ENCODE data around the gene CENPN. TPM values are rescaled to one million over a fixed set of nuclear protein-coding genes. Genes with fewer than 3 reads are reported as not detected.

The CENPN gene, protein sequence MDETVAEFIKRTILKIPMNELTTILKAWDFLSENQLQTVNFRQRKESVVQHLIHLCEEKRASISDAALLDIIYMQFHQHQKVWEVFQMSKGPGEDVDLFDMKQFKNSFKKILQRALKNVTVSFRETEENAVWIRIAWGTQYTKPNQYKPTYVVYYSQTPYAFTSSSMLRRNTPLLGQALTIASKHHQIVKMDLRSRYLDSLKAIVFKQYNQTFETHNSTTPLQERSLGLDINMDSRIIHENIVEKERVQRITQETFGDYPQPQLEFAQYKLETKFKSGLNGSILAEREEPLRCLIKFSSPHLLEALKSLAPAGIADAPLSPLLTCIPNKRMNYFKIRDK
- 15.7 and 19.6 TPM in 2 replicates for total RNA-seq

DNA sequence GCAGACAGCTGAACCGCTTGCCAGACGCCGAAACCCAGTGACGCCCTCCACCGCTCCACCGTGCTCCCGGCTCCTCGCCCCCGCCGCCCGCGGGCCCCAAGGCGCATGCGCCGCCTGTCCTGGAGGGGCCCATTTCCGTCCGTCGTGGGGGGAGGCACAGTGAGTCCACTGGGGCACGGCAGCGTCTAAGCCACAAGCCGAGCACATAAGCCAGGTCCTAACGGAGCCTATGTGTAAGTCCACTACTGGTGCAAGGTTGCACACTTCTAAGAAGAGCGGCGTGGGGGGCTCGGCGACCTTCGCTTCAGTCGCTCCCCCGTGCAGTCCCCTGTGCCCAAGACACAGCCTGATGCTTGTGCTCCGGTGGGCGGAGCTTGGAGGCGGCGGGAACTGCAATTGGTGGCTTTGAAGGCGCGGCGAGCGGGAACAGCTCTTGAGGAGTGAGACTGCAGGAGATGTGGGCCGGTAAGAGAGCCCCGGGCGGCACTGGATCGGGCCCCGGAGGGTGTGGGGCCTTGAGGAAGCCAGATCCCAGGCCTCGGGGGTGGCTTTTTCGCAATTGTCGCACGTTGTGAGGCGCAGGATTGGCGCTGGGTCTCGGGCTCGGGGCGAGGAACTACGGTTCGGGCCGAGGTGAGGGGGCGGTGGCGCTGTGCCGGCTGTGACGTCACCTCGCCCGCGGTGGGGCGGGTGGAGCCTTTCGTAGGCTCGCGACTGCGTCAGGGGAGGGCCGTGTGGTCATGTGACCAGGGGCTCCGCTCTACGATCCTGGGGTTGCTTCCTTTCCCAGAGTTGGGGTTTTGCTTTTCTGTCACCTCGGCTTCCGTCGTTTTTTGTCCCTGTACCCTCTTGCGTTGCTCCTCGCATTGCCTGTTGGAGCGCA, at the start of gene CENPN, which contains the start of gene CMC2:
CENPN (plus strand) TSS at position 402 of the 883 bp plus-strand sequence. CDS start 4,726 bp downstream, outside the sequence.
CMC2 (minus strand) TSS at position 73 of the 883 bp plus-strand sequence. CDS start 9,491 bp downstream, outside the sequence.
- DNase-seq (ENCODE audit: extremely low read depth, low read depth, low spot score), result peak; percentile 92

DNA sequence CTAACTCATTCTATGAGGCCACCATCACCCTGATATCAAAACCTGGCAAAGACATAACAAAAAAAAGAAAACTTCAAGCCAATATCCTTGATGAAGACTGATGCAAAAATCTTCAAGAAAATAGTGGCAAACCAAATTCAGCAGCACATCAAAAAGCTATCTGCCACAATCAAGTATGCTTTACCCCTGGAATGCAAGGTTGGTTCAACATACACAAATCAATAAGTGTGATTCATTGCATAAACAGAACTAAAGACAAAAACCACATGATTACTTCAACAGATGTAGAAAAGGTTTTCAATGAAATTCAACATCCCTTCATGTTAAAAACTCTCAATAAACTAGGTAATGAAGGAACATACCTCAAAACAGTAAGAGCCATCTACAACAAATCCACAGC, 48.7 kb upstream of the CENPN start:
- DNase-seq (ENCODE audit: extremely low read depth, low read depth, low spot score), result no peak

DNA sequence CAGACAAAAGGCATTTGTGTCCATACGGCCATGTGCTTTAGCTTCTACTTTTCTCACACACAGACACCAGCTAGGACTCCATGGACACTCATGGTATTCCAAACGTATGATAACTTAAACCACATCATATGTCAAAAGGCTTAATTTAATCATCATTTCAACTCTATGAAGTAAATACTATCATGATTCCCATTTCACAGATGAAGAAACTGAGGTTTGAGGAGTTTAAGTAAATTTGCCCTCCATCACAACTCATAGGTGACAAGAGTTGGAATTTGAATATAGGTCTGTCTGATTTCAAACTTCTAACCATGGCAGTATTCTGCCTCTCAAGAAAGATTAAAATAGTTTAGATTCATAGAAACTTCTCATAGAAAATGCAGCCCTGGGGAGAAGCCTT, 44.1 kb upstream of the CENPN start:
- no peak for DNase-seq (ENCODE audit: extremely low read depth, low read depth, low spot score)

DNA sequence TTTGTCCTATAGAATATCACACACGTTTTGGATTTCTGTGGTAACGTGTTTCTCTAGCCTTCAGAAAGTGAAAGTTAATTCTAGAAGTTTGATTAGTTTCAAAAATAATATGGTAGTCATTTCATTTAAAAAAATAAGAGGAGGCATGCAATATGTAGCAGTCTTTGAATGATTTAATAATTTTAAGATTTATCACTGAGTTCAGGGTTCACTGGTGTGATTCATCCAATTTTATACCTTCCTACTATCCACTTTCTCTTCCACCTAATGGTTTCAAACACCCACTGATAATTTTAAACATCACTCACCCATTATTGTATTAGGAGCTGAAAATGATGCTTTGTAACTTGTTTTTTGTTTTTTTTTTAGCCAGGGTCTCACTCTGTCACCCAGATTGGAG, 42.7 kb upstream of the CENPN start:
- no peak for DNase-seq (ENCODE audit: extremely low read depth, low read depth, low spot score)

DNA sequence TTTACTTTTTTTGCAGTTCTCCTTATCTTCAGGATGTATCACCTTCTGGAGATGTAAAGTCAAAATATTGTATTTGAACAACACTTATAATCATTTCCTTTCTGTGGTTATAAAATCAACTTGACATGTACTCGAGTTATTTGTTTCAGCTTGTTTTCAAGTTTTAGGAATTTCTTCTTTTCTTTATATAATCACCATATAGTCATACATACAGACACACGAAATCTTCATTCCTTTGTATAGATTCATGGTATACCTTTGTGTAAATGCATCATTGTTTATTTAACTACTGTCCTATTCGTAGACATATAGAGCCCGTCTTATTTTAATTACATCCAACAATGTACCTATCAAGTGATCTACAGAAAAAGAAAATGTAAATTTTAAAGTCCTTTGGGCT, 40.4 kb upstream of the CENPN start:
- DNase-seq (ENCODE audit: extremely low read depth, low read depth, low spot score), result no peak

DNA sequence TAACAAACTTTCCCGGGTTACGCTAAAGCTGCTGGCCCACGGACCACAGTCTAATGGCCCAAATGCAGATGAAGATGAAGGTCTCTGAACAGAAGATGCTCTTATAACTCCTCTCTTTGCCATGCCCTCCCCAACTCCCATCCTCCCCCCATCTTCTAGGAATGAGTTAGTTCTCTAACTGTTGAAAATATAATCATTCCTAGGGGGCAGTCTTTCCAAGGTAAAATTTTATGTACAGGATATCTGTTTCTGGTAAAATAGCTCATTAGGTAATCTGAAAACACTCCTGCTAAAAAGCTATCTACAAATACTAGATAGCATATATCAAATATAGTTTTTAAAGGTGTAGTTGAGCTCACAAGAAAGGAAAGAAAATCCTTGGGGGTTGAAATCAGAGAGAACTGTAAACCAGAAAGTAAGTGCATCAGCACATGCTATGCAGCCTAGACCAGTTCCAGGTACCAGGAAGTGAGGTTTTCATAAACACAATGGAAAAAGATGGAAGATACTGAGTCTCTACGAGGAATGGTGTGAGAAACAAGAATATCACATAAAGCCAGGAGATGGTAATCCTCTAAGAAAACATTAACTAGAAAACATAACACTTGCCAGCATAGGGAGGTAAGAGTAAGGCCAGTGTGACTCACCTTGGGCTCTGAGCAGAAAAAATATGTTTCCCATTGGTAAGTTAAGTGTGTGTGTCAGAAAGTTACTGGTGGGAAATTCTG, 38.5 kb upstream of the CENPN start:
- no peak for DNase-seq (ENCODE audit: extremely low read depth, low read depth, low spot score)

DNA sequence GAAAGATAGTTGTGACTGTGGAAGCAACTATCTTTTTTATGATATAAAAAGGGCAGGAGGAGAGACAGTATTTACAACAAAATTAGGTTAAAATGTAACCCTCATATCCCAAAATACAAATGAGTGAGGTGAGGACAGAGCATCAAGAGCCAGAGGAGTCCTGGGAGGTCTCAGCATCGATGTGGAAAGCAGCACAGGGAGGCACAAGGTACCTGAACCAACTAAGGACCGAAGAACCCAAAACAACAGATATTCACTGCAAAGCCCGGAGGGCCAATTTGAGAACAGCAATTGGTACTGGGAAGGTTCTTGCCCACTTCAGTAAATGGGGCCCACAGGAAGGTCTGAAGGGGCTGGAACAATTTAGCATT, 37.9 kb upstream of the CENPN start:
- no peak for DNase-seq (ENCODE audit: extremely low read depth, low read depth, low spot score)

DNA sequence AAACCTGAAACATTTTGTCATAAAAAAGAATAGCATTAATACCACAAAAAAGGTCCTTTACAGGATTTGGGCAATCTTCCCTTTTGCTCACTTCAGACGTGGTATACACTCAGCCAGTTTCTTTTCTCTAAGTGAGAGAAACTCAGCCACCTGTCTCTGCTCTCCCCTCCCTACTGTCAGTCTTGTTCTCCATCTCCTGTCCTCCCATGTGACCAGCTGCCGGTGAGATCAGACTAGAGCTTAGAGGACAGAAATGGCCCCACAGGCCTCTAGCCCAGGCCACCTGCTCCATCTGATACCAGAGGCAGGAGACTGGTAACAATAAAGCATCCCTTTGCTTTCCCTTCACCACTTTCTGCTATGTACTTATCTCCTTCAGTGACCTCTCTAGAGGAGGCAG, 35.2 kb upstream of the CENPN start:
- DNase-seq (ENCODE audit: extremely low read depth, low read depth, low spot score), result no peak

DNA sequence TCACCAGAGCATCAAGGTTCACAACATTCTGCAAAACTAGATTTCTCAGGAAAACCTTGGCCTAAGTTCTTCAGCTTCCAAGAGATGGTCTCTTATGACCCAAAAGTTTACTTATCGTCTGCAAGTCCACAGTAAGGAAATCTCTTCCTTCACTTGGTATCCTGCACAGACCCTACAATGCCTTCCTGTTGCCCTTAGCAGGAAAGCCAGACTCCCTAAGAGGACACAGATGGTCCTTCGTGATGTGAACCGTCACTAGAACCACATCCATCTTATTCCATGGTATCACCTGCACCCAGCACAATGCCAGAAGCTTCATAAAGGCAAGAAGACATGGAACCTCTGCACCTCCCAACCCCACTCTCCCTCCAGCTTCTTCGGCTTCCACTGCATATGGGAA, 34.4 kb upstream of the CENPN start:
- DNase-seq (ENCODE audit: extremely low read depth, low read depth, low spot score), result no peak

DNA sequence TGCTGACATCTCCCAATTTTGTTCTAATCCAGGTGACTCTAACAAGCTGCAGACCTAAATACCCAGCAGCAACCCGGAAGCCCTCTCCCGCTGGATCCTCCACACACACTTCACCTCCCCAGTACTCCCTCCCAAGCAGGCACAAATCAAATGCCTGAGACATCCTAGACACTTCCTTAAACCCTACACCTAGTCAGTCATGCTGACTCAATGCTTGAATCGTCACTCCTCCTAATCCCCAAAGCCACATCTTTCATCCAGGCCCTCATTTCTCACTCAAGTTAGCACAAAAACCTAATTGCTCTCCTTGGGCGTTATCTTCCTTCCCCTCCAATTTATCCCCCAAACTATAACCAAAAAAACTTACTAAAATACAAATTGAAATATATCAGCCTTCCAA, 33.0 kb upstream of the CENPN start:
- no peak for DNase-seq (ENCODE audit: extremely low read depth, low read depth, low spot score)

DNA sequence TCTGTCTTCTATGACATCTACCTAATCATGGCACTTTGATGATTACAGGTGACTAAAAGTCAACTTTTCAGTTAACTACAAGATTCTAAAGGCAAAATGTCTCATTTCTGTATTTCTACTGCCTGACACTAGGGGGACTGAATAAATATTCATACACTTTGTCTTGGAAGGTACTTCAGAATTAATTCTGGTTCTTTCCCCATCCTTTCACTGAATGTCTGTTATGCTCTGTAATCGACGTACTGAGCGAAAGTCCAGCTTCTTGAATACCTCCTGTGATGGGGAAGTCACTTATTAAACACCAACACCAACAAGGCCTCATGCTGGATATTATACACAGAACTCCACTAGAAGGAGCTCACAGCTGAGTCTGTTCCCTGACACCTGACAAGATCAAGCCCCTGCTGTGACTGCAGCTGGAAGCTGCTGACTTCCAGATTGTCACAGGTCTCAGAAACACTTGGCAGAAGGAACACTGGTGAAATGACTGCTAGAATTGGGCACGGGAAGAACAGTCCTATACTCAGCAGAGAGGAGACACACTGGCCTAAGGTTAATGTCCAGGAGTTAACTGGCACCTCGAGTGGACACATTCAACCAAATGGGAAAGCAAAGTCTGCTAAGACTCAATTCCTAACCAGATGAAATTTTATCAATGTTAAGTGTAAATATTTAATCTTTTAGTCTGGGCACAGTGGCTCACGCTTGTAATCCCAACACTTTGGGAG, 32.2 kb upstream of the CENPN start:
- no peak for DNase-seq (ENCODE audit: extremely low read depth, low read depth, low spot score)

DNA sequence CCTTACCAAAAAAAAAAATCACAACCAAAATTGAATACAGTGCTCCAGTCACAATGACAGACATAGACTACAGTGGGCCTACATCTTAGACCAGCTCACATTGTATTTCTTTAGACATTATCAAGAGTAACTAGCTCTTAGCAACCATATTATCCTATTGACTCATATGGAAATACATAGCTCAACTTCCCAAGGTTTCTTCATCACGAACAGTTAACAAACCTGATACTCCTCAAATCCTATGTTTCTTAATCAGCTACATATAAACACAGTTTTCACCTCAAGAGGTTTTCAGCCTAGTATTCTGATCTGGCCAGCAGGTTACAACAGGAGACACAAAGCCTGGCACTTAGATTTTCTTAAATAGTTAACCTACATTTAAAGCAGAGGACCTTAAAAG, 30.1 kb upstream of the CENPN start:
- no peak for DNase-seq (ENCODE audit: extremely low read depth, low read depth, low spot score)

DNA sequence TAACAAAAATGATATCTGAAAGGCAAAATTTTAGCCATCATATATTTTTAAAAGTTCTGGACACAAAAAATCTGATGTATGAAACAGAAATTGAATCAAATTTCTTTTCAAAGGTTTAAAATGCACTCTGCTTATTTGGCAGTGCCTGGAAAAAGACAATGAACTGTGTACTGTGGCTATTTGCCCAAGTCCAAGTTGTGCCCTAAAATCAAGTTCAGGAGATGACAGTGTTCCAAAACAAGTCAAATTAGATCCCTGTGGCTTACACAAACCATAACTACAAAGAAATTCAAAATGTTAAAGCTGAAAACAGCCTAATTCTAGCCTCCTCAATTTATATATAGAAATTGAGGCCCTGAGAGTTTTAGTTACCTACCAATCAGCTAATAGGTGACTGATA, 25.9 kb upstream of the CENPN start:
- no peak for DNase-seq (ENCODE audit: extremely low read depth, low read depth, low spot score)

DNA sequence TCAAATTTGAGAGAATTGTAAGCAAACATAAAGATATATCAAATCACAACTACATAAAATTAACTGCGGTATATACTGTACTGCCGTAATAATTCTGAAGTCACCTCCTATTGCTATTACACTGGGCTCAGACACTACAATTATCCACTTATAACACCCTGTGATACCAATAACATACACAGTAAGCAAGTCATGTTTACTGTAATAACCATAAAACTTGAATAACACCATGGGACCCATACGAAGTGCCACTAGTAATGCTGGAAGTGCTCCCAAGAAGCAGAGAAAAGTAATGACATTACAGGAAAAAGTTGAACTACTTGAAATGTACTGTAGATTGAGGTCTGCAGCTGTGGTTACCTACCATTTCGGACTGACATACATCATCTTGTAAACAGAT, 24.4 kb upstream of the CENPN start:
- DNase-seq (ENCODE audit: extremely low read depth, low read depth, low spot score), result no peak

DNA sequence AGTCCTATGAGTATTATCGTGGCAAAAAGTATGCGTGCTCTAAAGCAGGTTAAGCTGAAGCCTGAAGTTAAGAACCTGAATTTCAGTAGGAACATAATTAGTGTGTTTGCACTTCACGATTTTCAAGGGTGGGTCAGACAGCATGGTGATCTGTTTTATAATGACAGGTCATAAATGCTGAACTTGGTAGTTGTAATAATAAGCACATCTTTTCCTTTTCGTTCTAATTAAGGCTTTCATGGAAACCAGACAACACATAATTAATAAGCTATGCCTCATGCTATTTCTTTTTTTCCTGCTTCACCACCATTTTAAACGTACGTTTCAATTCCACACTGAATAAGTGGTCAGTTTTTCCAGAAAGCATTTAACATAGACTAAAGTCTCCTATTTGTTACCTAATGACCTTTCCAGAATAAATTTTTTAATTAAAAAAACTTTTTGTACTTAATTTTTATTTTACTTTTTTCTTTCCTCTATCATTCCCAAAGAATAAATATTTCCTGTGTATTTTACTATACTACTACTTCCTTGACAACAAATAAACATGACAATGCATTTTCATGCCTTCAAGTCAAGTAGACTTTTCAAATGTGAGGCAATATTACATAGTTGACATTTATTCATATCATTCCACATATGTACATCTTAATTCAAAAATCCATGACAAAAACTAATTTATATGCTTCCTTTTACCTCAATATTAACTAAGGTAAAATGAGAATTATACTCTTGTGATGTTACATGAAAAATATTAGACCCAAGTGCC, 22.7 kb upstream of the CENPN start:
- no peak for DNase-seq (ENCODE audit: extremely low read depth, low read depth, low spot score)

DNA sequence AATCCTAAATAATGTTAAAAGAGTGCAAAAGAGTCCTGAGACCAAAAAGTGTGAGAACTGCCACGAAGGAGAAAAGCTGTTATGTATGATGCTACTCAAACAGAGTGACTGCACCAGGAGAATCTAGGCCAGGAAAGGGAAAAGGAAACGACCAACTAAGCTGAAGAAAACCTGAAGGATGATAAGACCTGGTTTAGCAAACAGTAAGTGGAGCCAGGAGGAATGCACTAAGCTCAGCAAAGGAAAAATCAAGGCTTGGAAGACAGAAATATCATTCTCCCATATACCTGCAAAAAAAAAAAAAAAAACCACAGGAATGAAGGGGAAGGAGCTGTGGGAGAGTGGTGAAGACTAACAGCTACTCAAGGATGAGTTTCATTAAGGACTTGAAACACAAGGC, 21.4 kb upstream of the CENPN start:
- no peak for DNase-seq (ENCODE audit: extremely low read depth, low read depth, low spot score)

DNA sequence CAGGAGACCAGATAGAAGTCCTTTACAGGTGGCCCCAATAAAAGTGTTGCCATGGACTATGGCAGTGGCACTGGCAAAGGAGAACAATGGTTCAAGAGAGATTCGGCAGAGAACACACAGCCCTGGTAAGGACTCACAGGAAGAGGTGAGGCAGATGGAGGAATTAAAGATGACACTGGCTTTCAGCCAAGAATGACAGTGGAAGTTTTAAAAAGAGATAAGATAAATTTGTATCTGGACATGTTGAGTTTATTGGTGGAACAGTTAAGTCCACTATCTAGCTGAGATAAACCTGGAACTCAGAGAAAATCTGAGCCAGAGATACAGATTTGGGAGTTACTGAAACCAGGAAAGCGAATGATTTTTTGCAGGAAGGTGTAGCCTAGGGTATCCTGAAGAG, 20.5 kb upstream of the CENPN start:
- DNase-seq (ENCODE audit: extremely low read depth, low read depth, low spot score), result no peak

DNA sequence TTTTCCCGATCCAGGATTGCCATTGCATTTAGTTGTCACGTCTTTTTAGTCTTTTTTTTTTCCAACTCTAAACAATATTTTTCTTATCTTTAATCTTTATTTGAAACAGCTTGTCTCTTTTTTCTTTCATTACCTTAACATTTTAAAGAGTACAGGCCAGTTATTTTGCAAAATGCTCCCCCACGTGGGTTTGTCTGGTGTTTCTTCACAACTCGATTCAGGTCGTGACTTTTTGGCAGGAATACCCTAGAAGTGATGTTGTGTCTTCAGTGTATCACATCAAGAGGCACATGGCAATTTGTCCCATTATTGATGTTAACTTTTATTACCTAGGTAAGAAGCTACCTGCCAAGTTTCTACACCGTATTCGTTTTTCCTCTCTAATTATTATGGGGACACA, 18.3 kb upstream of the CENPN start:
- no peak for DNase-seq (ENCODE audit: extremely low read depth, low read depth, low spot score)

DNA sequence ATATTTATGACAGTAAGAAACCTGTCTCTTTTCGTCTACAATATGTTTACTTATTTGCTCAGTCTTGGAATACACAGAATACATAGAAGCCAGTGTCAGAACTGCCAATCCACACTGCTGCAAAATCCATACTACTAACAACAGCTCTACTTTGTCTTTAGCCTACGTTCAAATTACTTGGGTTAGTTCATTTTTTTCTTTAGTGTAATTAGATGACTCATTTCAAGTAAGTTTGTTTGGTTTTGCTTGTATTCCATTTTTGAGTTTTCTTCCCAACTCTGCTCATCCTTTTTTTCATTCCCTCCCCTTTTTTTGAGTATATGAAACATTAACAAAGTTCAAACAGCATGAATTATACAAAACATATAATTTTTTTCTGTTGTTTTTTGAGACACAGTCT, 17.2 kb upstream of the CENPN start:
- no peak for DNase-seq (ENCODE audit: extremely low read depth, low read depth, low spot score)

DNA sequence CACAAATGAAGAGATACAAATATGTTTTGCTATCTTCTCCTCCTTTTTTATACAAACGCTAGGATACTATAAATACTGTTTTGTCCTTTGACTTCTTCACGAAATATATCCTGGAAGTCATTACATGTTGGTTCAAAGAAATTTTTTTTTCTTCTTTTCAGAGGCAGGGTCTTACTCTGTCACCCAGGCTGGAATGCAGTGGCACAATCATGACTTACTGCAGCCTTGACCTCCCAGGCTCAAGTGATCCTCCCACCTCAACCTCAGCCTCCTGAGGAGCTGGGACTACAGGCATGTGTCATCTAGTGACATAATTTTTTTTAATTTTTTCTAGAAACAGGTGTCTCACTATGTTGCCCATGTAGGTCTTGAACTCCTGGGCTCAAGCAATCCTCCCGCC, 16.4 kb upstream of the CENPN start:
- DNase-seq (ENCODE audit: extremely low read depth, low read depth, low spot score), result no peak
